ENCODE data around the gene EEF1AKMT4. TPM values are rescaled to one million over a fixed set of nuclear protein-coding genes. Genes with fewer than 3 reads are reported as not detected.

EEF1AKMT4 gene
- total and polyA plus RNA-seq, 2 of the 8 experiments (the other 6 are each of a cell fraction or from before 2014, with no cell fraction given) = 9.3 to 30.1 TPM

DNA sequence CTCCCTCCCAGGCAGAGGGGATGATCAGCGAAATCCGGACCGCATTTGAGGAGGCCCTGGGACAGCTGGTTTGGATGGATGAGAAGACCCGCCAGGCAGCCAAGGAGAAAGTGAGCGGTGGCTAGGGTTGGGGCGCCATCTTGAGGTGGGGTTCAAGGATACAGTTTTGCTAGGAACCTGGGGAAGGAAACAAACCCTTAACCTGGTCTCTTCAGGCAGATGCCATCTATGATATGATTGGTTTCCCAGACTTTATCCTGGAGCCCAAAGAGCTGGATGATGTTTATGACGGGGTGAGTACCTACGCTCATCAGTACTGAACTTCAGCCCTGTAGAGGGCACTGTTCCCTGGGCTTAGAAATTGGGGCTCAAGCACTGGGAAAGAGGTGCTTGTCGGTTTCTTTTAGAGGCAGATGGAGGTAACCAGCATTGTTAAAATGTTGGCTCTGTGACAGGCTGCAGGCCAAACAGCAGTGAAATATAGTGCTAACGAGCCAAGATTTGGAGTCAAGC is 40.0 kb downstream of the EEF1AKMT4 start:
- H3K79me1 ChIP-seq (ENCODE audit: low read depth, low read length) = no peaks in the 10 kb centered on the region
- H2BK20ac ChIP-seq (ENCODE audit: low read length) = no peak overlapping the region
- H2BK120ac ChIP-seq (replicated peaks; ENCODE audit: low read depth, low read length) = no peak overlapping the region
- no peak overlapping the region for H3K9ac ChIP-seq (replicated peaks in 1 of 4; ENCODE audit: extremely low read depth in 1 of 4, low read depth in 3 of 4, low read length in 3 of 4)
- no peak overlapping the region for H4K8ac ChIP-seq (ENCODE audit: extremely low read depth, insufficient read depth, low read length)
- 16% methylated on average over 10 of the region's 10 CpGs; no CpG with 5 or more reads in 1 of the 2 experiments for WGBS, 2 experiments (ENCODE audit: extremely low coverage in 1 of 2, insufficient coverage in 1 of 2, insufficient read length in 1 of 2, insufficient replicate concordance in 2 of 2, low coverage in 1 of 2, low lambda C conversion rate in 2 of 2, missing lambda C conversion rate in 1 of 2)
- H3K79me2 ChIP-seq (ENCODE audit: control insufficient read depth in 1 of 2, insufficient read depth in 2 of 2, low read length in 2 of 2) = no peaks in the 10 kb centered on the region
- FAIRE-seq (peak; percentile 91), DNase-seq (ENCODE audit: low read depth in 1 of 2, low spot score in 2 of 2) (peak; percentile 57 to 91)
- H4K5ac ChIP-seq (ENCODE audit: insufficient read length, low read depth, low read length) = no peak overlapping the region
- H2BK15ac ChIP-seq (ENCODE audit: low read length) = no peak overlapping the region
- H3K4me2 ChIP-seq (ENCODE audit: insufficient read depth in 1 of 2, low read depth in 2 of 2, low read length in 2 of 2) = no peak overlapping the region
- H3K14ac ChIP-seq (ENCODE audit: insufficient read length) = no peak overlapping the region
- H2BK5ac ChIP-seq (ENCODE audit: low read depth, low read length) = no peak overlapping the region
- no peaks in the 10 kb centered on the region for H4K20me1 ChIP-seq (replicated peaks in 1 of 2; ENCODE audit: control insufficient read depth in 1 of 2, insufficient read depth in 2 of 2, low read length in 2 of 2)
- no peak overlapping the region for H3K23ac ChIP-seq (ENCODE audit: insufficient read length)
- no peaks in the 10 kb centered on the region for H3K9me3 ChIP-seq (ENCODE audit: insufficient read depth in 2 of 2, low read depth in 1 of 2, low read length in 1 of 2)
- TF ChIP-seq SIRT6 (IDR thresholded peaks at IDR 0.05; ENCODE audit: low read length) (no peak), CEBPB (IDR thresholded peaks at IDR 0.05; ENCODE audit: low read depth, low read length) (no peak), TAF7 (optimal IDR thresholded peaks at IDR 0.05; ENCODE audit: borderline replicate concordance, low read depth, low read length) (no peak), ASH2L (IDR thresholded peaks at IDR 0.05; ENCODE audit: low read length) (no peak), YY1 (IDR thresholded peaks at IDR 0.05; ENCODE audit: low read depth, low read length) (0 out of 2 replicates have a peak, but pooled peaks have one; percentile 50), RAD21 (IDR thresholded peaks at IDR 0.05 in 1 of 2, conservative IDR thresholded peaks at IDR 0.05 in 1 of 2; ENCODE audit: low read depth in 2 of 2, low read length in 2 of 2) (peak; percentile 94 to 96), TAF1 (IDR thresholded peaks at IDR 0.05; ENCODE audit: low read depth, low read length) (no peak), POLR2A (IDR thresholded peaks at IDR 0.05; ENCODE audit: control extremely low read depth in 1 of 2, low read depth in 2 of 2, low read length in 2 of 2) (no peak)
- TF ChIP-seq, protein P1, sequence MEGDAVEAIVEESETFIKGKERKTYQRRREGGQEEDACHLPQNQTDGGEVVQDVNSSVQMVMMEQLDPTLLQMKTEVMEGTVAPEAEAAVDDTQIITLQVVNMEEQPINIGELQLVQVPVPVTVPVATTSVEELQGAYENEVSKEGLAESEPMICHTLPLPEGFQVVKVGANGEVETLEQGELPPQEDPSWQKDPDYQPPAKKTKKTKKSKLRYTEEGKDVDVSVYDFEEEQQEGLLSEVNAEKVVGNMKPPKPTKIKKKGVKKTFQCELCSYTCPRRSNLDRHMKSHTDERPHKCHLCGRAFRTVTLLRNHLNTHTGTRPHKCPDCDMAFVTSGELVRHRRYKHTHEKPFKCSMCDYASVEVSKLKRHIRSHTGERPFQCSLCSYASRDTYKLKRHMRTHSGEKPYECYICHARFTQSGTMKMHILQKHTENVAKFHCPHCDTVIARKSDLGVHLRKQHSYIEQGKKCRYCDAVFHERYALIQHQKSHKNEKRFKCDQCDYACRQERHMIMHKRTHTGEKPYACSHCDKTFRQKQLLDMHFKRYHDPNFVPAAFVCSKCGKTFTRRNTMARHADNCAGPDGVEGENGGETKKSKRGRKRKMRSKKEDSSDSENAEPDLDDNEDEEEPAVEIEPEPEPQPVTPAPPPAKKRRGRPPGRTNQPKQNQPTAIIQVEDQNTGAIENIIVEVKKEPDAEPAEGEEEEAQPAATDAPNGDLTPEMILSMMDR (IDR thresholded peaks at IDR 0.05; ENCODE audit: control extremely low read depth in 1 of 3, insufficient read depth in 1 of 3, low read depth in 1 of 3, low read length in 3 of 3) = peak; percentile 63 to 82 (median 78)
- no peak overlapping the region for H3K27ac ChIP-seq (ENCODE audit: low read depth, low read length)
- peaks cover 0 to 2% (median 0%) of the 10 kb centered on the region in 4 experiments; a peak in 2 of 7 replicates for H3K4me1 ChIP-seq (replicated peaks in 1 of 4; ENCODE audit: control insufficient read depth in 3 of 4, insufficient read depth in 4 of 4, low read length in 3 of 4)
- H3K27me3 ChIP-seq (replicated peaks in 1 of 4; ENCODE audit: control insufficient read depth in 3 of 4, extremely low read depth in 1 of 4, insufficient read depth in 3 of 4, low read length in 3 of 4) = no peaks in the 10 kb centered on the region
- H2BK12ac ChIP-seq (ENCODE audit: low read depth, low read length) = no peak overlapping the region
- no peak overlapping the region for H2AFZ ChIP-seq (ENCODE audit: low read length)
- no peak overlapping the region for H3K4ac ChIP-seq (replicated peaks; ENCODE audit: insufficient read length, low read depth, low read length)
- H3K23me2 ChIP-seq (ENCODE audit: low read depth, low read length) = no peaks in the 10 kb centered on the region
- ChIA-PET CTCF (ENCODE audit: partially characterized antibody) (interaction anchor here (0.6 to 8.3 kb wide), 32 partner anchors 8 to 446 kb away, joined by 3 to 52 read pairs (median 3); partner anchors contain the start of genes EEF1AKMT4 and VWA5B2), POLR2A (ENCODE audit: partially characterized antibody) (interaction anchor here (0.5 to 0.8 kb wide), 2 partner anchors 136 to 271 kb away, joined by 3 read pairs; no protein-coding TSS in a partner anchor)
- no peak overlapping the region for H4K91ac ChIP-seq (replicated peaks; ENCODE audit: insufficient read length, low read length)
- no peak overlapping the region for H3K56ac ChIP-seq (replicated peaks; ENCODE audit: insufficient read length, low read depth, low read length)
- no peak overlapping the region for H2AK5ac ChIP-seq (ENCODE audit: low read depth, low read length)
- no peak overlapping the region for H3K18ac ChIP-seq (ENCODE audit: extremely low read depth, low read length)
- H3K4me3 ChIP-seq (ENCODE audit: extremely low read depth in 1 of 4, insufficient read depth in 2 of 4, low read depth in 3 of 4, low read length in 4 of 4) = no peak overlapping the region
- H3K36me3 ChIP-seq (ENCODE audit: control insufficient read depth in 2 of 4, insufficient read depth in 4 of 4, low read length in 3 of 4) = no peaks in the 10 kb centered on the region

Measured in H1 (cell line).